ENCODE measurements around the gene MIAT. TPM values are rescaled to one million over a fixed set of nuclear protein-coding genes. Genes with fewer than 3 reads are reported as not detected.

MIAT gene
- total and polyA plus RNA-seq, 2 of the 8 experiments (the other 6 are each of a cell fraction or from before 2014, with no cell fraction given) = 27.6 to 36.0 TPM

DNA sequence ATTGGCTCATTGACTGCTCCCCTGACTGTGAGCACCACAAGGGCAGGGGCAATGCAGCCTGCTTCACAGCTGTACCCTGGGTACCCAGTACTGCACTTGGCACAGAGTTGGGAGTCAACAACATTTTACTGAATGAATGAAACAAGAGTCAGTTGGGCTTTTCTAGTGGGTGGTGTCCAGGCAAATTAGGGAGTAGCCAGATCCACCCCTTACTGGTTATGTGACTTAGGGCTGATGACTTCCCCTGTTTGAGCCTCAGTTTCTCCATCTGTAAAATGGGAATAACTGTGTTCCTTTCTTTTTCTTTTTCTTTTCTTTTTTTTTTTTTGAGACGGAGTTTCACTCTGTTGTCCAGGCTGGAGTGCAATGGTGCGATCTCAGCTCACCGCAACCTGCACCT lies 23.1 kb downstream of the MIAT start:
- Histone ChIP-seq H3K9me3 (ENCODE audit: insufficient read depth in 2 of 2, low read depth in 1 of 2, low read length in 1 of 2) (no peaks in the 10 kb centered on the region; a peak in 1 of 4 replicates), H2BK5ac (ENCODE audit: low read depth, low read length) (no peak overlapping the region), H3K27ac (ENCODE audit: low read depth, low read length) (no peak overlapping the region), H3K14ac (ENCODE audit: insufficient read length) (no peak overlapping the region), H3K4me1 (replicated peaks in 1 of 4; ENCODE audit: control insufficient read depth in 3 of 4, insufficient read depth in 4 of 4, low read length in 3 of 4) (peaks cover 4 to 11% (median 6%) of the 10 kb centered on the region in 4 experiments), H4K5ac (ENCODE audit: insufficient read length, low read depth, low read length) (no peak overlapping the region), H2AK5ac (ENCODE audit: low read depth, low read length) (no peak overlapping the region), H3K27me3 (replicated peaks in 1 of 4; ENCODE audit: control insufficient read depth in 3 of 4, extremely low read depth in 1 of 4, insufficient read depth in 3 of 4, low read length in 3 of 4) (no peaks in the 10 kb centered on the region), H2BK120ac (replicated peaks; ENCODE audit: low read depth, low read length) (no peak overlapping the region), H3K23ac (ENCODE audit: insufficient read length) (no peak overlapping the region), H2BK12ac (ENCODE audit: low read depth, low read length) (no peak overlapping the region), H2AFZ (ENCODE audit: low read length) (no peak overlapping the region), H3K56ac (replicated peaks; ENCODE audit: insufficient read length, low read depth, low read length) (no peak overlapping the region), H3K18ac (ENCODE audit: extremely low read depth, low read length) (no peak overlapping the region), H3K36me3 (ENCODE audit: control insufficient read depth in 2 of 4, insufficient read depth in 4 of 4, low read length in 3 of 4) (0 out of 8 replicates have a peak, but pooled peaks cover 0 to 3% (median 0%) of the 10 kb centered on the region in 4 experiments), H3K4me3 (ENCODE audit: extremely low read depth in 1 of 4, insufficient read depth in 2 of 4, low read depth in 3 of 4, low read length in 4 of 4) (no peak overlapping the region), H4K91ac (replicated peaks; ENCODE audit: insufficient read length, low read length) (no peak overlapping the region), H3K4ac (replicated peaks; ENCODE audit: insufficient read length, low read depth, low read length) (no peak overlapping the region), H4K8ac (ENCODE audit: extremely low read depth, insufficient read depth, low read length) (no peak overlapping the region), H3K79me2 (ENCODE audit: control insufficient read depth in 1 of 2, insufficient read depth in 2 of 2, low read length in 2 of 2) (no peaks in the 10 kb centered on the region; a peak in 1 of 4 replicates), H2BK20ac (ENCODE audit: low read length) (no peak overlapping the region), H3K4me2 (ENCODE audit: insufficient read depth in 1 of 2, low read depth in 2 of 2, low read length in 2 of 2) (no peak overlapping the region), H4K20me1 (replicated peaks in 1 of 2; ENCODE audit: control insufficient read depth in 1 of 2, insufficient read depth in 2 of 2, low read length in 2 of 2) (no peaks in the 10 kb centered on the region), H3K79me1 (ENCODE audit: low read depth, low read length) (no peaks in the 10 kb centered on the region), H3K23me2 (ENCODE audit: low read depth, low read length) (no peaks in the 10 kb centered on the region), H3K9ac (replicated peaks in 1 of 4; ENCODE audit: extremely low read depth in 1 of 4, low read depth in 3 of 4, low read length in 3 of 4) (no peak overlapping the region; a peak in 1 of 7 replicates), H2BK15ac (ENCODE audit: low read length) (0 out of 2 replicates have a peak overlapping the region, but pooled peaks have one; percentile 34)
- WGBS, 2 experiments (ENCODE audit: extremely low coverage in 1 of 2, insufficient coverage in 1 of 2, insufficient read length in 1 of 2, insufficient replicate concordance in 2 of 2, low coverage in 1 of 2, low lambda C conversion rate in 2 of 2, missing lambda C conversion rate in 1 of 2) = no CpG with 5 or more reads among the region's 3 CpGs
- DNase-seq (ENCODE audit: low read depth in 1 of 2, low spot score in 2 of 2) (no peak), FAIRE-seq (no peak)
- no peak for TF ChIP-seq MAX (IDR thresholded peaks at IDR 0.05)
- TF ChIP-seq POU5F1 (IDR thresholded peaks at IDR 0.05; ENCODE audit: low read depth, low read length) = no peak
- TF ChIP-seq KDM5A (IDR thresholded peaks at IDR 0.05; ENCODE audit: low read length) = no peak
- no peak for TF ChIP-seq ASH2L (IDR thresholded peaks at IDR 0.05; ENCODE audit: low read length)
- TF ChIP-seq TCF12 (IDR thresholded peaks at IDR 0.05; ENCODE audit: low read depth, low read length) = no peak
- no peak for TF ChIP-seq GABPA (IDR thresholded peaks at IDR 0.05; ENCODE audit: borderline replicate concordance, insufficient read depth, low read length)
- no peak for TF ChIP-seq ATF2 (IDR thresholded peaks at IDR 0.05; ENCODE audit: low read length)
- no peak for TF ChIP-seq EZH2 (IDR thresholded peaks at IDR 0.05; ENCODE audit: low read depth, low read length, severe bottlenecking)
- POLR2A ChIA-PET (ENCODE audit: partially characterized antibody) = interaction anchor here (1.8 to 3.6 kb wide), 3 partner anchors 8 to 72 kb away, joined by 6 to 15 read pairs (median 12); no protein-coding TSS in a partner anchor
- CTCF ChIA-PET (ENCODE audit: partially characterized antibody) = interaction anchor here (1.0 to 3.6 kb wide), 4 partner anchors 11 to 121 kb away, joined by 3 to 18 read pairs (median 4); no protein-coding TSS in a partner anchor

Measured in H1 (cell line).